Neutrophil (primary cell): ENCODE measurements around the gene MEN1.

Experiments
- H3K27ac ChIP-seq: fragments of 200-600 bp; sonication (generic); 2 replicates; pipeline ENCODE4 v1.5.1; 2016; ENCODE audit warnings: mild to moderate bottlenecking, moderate library complexity
- H3K27me3 ChIP-seq: fragments of 200-600 bp; sonication (generic); 2 replicates; pipeline ENCODE4 v1.6.0; 2016; ENCODE audit warnings: mild to moderate bottlenecking
- H3K36me3 ChIP-seq: fragments of 200-600 bp; sonication (generic); 2 replicates; pipeline ENCODE4 v1.5.1; 2017
- H3K4me1 ChIP-seq, 2 experiments: fragments of 200-600 bp in 1 of 2; sonication (generic) in 1 of 2; 1 replicate in 1 of 2; 2 replicates in 1 of 2; pipeline versions ENCODE4 v1.5.1 to v1.6.1; 2013 to 2016; ENCODE audit warnings: low read depth in 1 of 2, low read length in 1 of 2, mild to moderate bottlenecking in 1 of 2, moderate library complexity in 1 of 2; ENCODE audit not compliant: control insufficient read depth in 1 of 2, insufficient read depth in 1 of 2
- H3K4me3 ChIP-seq, 2 experiments: fragments of 200-600 bp in 1 of 2; sonication (generic) in 1 of 2; 1 replicate in 1 of 2; 2 replicates in 1 of 2; pipeline ENCODE4 v1.5.1; 2013 to 2016; ENCODE audit warnings: low read depth in 1 of 2, low read length in 1 of 2, mild to moderate bottlenecking in 1 of 2, moderate library complexity in 1 of 2
- H3K9me3 ChIP-seq: fragments of 200-600 bp; sonication (generic); 2 replicates; pipeline ENCODE4 v1.5.1; 2016
- TF ChIP-seq, protein P1 (sequence below): fragments of 200-600 bp; sonication (generic); IDR thresholded peaks from 2 replicates; pipeline ENCODE4 v1.5.1; 2016; ENCODE audit warnings: antibody characterized with exemption

Gene MEN1

DNA sequence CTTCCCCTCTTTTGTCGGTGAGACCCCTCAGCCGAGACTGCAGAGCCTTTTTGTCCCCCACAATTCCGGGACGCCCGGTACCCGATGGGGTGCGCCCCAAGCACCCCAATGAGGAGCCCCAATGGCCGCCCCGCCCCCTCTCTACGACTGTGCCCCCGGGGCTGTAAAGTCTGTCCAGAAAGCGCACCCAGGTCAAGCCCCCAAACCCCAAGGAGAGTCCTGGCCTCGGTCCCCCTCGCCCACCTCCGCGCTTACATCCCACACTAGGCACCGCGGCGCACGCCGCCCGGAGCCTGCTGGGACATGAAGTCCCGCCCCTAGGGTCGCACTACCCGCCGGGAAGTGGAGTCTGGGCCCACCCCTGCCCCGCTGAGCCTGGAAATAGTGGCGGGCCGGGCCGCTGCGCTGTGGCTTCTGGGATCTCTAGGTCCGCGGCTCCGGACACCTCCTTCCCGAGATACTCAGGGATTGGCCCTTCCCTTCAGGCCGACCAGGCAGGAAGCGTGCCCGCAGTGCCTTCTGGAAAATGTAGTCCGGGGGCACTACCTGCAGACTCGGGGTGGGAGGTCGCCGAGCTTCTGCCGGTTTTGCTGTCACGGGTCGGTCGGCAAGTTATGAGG is at the start of gene MEN1:
MEN1 (minus strand) TSS at position 281 of the 620 bp plus-strand sequence. CDS start 442 bp downstream, outside the sequence.
- Histone ChIP-seq H3K9me3 (no peaks in the 10 kb centered on the region), H3K27ac (peak within 1 kb of the TSS; percentile 37), H3K27me3 (no peaks in the 10 kb centered on the region), H3K36me3 (no peaks in the 10 kb centered on the region), H3K4me1 (peaks cover 14% of the 10 kb centered on the region in 2 experiments), H3K4me3 (peak within 1 kb of the TSS; percentile 65 to 79)
- TF ChIP-seq, protein P1, sequence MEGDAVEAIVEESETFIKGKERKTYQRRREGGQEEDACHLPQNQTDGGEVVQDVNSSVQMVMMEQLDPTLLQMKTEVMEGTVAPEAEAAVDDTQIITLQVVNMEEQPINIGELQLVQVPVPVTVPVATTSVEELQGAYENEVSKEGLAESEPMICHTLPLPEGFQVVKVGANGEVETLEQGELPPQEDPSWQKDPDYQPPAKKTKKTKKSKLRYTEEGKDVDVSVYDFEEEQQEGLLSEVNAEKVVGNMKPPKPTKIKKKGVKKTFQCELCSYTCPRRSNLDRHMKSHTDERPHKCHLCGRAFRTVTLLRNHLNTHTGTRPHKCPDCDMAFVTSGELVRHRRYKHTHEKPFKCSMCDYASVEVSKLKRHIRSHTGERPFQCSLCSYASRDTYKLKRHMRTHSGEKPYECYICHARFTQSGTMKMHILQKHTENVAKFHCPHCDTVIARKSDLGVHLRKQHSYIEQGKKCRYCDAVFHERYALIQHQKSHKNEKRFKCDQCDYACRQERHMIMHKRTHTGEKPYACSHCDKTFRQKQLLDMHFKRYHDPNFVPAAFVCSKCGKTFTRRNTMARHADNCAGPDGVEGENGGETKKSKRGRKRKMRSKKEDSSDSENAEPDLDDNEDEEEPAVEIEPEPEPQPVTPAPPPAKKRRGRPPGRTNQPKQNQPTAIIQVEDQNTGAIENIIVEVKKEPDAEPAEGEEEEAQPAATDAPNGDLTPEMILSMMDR, result no peak

DNA sequence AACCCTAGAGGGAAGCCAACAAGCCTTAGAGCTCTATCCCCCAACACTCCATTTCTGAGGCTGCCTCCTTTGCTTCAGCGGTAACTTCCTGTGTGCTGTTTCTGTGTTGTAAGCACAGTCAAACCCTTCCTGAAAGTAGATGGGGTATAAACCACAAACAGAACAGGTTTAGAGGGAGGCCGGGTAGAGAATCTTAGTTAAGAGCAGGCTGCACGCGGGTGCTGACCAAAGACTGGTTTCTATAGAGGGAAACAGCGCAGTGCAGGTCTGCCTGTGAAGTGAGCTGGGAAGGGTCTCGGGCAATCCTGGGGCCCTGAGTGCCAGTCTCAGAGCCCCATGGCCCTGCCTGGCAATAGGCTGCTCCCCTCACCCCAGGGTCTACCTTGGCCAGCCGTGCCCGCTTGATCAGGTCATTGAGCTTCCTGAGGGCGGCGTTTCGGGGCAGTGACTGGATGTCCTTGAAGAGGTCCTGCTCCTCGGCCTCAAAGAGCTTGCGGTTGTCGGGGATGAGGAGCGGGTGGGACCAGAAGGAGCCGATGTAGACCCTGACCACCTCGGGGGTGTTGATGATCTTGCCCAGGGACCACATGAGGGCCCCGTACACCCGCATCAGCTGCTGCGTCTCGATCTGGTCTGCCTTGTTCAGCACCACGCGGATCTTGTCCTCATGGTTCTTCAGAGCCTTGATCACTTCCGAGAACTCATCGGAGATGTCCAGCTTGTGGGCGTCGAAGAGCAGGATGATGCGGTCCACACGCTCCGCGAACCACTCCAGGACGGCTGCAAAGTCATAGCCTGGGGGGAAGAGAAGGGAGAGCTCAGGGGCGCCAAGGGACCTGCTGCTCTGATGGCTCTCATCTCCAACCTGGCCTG is 49.4 kb upstream of the MEN1 start:
- Histone ChIP-seq H3K27ac (peak overlapping the region; percentile 99), H3K9me3 (no peaks in the 10 kb centered on the region), H3K36me3 (peaks cover 56% of the 10 kb centered on the region), H3K27me3 (no peaks in the 10 kb centered on the region), H3K4me3 (peak overlapping the region; percentile 59 to 62), H3K4me1 (peaks cover 100% of the 10 kb centered on the region in 2 experiments)
- TF ChIP-seq, protein P1, result no peak

DNA sequence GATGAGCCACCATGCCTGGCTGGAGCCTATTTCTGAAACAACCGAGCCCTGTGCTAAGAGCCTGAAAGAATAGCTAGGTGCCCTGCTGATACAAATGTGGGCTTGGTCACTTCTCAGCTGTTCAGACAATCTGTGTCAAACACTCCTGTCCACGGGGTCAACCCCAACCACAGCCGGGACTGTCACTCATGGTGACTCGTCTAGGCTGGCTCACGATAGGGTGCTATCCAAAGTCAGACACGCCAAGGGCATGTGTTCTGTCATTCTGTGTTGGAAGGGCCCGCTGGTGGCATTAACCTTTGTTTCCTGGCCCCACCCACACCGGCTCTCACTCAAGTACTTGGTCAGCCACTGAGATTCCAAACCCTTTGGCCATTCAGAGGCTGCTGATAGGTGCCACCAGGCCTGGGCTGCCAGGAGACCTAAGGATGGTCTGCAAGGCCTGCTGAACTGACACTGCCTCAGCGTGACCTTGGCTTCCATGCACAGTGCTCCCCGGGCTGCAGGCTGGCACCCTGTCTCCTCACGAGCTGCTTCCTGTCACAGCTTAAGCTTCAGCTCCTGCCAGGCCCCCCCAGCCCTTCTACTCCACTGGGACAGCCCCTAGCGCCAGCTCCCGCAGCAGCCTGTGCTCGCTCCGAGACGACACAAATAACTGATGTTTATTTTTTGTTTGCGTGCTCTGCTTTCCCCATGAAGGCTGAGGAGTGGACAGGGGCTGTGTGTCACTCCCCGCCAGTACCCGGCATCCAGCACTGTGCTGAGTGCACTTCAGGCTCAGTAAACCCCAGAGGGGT is 48.3 kb upstream of the MEN1 start:
- H3K27ac ChIP-seq, result peak overlapping the region; percentile 99
- H3K9me3 ChIP-seq, result no peaks in the 10 kb centered on the region
- H3K27me3 ChIP-seq, result no peaks in the 10 kb centered on the region
- TF ChIP-seq, protein P1, result no peak
- H3K4me3 ChIP-seq, result peak overlapping the region; percentile 59 to 62
- peaks cover 62% of the 10 kb centered on the region for H3K36me3 ChIP-seq
- H3K4me1 ChIP-seq, result peaks cover 100% of the 10 kb centered on the region in 2 experiments

DNA sequence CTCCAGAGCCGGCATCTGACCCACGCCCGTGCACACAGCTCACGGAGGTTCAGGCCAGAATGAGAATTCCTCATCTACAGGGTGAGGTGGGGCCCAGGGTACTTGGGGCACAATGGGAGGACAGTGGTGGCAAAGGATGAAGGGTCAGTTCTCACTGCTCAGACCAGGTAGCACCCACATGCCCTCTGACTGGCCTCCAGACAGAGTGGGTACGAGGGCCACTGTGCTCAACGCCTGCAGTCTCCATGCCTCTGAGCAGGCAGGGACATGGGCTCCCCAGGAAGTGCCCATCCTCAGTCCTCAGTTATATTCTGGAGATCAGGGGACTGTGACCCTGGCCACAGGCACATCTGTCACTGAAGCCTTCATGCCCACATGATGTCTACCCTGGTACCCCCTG is 47.1 kb upstream of the MEN1 start:
- TF ChIP-seq, protein P1, result no peak
- Histone ChIP-seq H3K27ac (peak overlapping the region; percentile 99), H3K9me3 (no peaks in the 10 kb centered on the region), H3K27me3 (no peaks in the 10 kb centered on the region), H3K36me3 (peaks cover 70% of the 10 kb centered on the region), H3K4me1 (peaks cover 100% of the 10 kb centered on the region in 2 experiments), H3K4me3 (peak overlapping the region in 1 of 2 experiments; percentile 62)
